ENCODE measurements around the gene IL17REL. TPM values are rescaled to one million over a fixed set of nuclear protein-coding genes. Genes with fewer than 3 reads are reported as not detected.
A peak's percentile ranks its signal among the peaks of the same experiment; 100 is the strongest.

The IL17REL gene
- total and polyA plus RNA-seq, 3 experiments from 2014 or later: 0.20 to 0.29 TPM; not detected in 1

- H3K4me3 ChIP-seq (ENCODE audit: low read length): peak overlapping the region; percentile 63
- CTCF ChIA-PET: interaction anchor here (1.2 to 1.6 kb wide), 3 partner anchors 8 to 61 kb away, joined by 3 to 5 read pairs (median 4); no protein-coding TSS in a partner anchor
- Mint-ChIP-seq H3K36me3 (peaks cover 0 to 4% (median 0%) of the 10 kb centered on the region in 3 donors), H3K4me1 (peaks cover 7 to 30% (median 13%) of the 10 kb centered on the region in 3 donors), H3K27ac (peak overlapping the region; percentile 93 to 100 (median 98)), H3K4me3 (peak overlapping the region in 4 of 7 donors; percentile 81 to 88 (median 85)), H3K27me3 (peaks cover 0 to 4% of the 10 kb centered on the region in 2 donors), H3K9me3 (peaks cover 0 to 2% (median 0%) of the 10 kb centered on the region in 5 donors)
- peak in 1 of 5 donors; percentile 45 for DNase-seq
- POLR2A ChIA-PET: interaction anchor here (3.0 kb wide), 1 partner anchor 8 kb away, joined by 30 read pairs; the partner anchor contains the start of gene PIM3
- H3K36me3 ChIP-seq (ENCODE audit: insufficient read depth, low read length): no peaks in the 10 kb centered on the region
- no peaks in the 10 kb centered on the region for H3K27me3 ChIP-seq (ENCODE audit: insufficient read depth, low read length, poor library complexity, severe bottlenecking)
- peaks cover 20% of the 10 kb centered on the region for H3K4me1 ChIP-seq (ENCODE audit: insufficient read depth, low read length)
- no peaks in the 10 kb centered on the region for H3K9me3 ChIP-seq (ENCODE audit: low read length)
- peak overlapping the region; percentile 60 for H3K27ac ChIP-seq (ENCODE audit: low read depth, low read length)
Observed at GRCh38 chr22:49969751-49970527, 42.6 kb downstream of the IL17REL start.

GRCh38 chr22:49968831-49969661 is 43.5 kb downstream of the IL17REL start:
- Mint-ChIP-seq H3K4me3 (peak overlapping the region in 1 of 7 donors; percentile 44), H3K27me3 (peaks cover 0 to 4% of the 10 kb centered on the region in 2 donors), H3K9me3 (peaks cover 0 to 2% (median 0%) of the 10 kb centered on the region in 5 donors), H3K27ac (peak overlapping the region in 5 of 8 donors; percentile 60 to 99 (median 92)), H3K4me1 (peaks cover 8 to 39% (median 19%) of the 10 kb centered on the region in 3 donors), H3K36me3 (peaks cover 0 to 11% (median 0%) of the 10 kb centered on the region in 3 donors)
- POLR2A ChIA-PET: interaction anchor here (1.0 kb wide), 1 partner anchor 8 kb away, joined by 6 read pairs; the partner anchor contains the start of gene PIM3
- Histone ChIP-seq H3K4me3 (ENCODE audit: low read length) (no peak overlapping the region), H3K9me3 (ENCODE audit: low read length) (no peaks in the 10 kb centered on the region), H3K27ac (ENCODE audit: low read depth, low read length) (peak overlapping the region; percentile 16), H3K36me3 (ENCODE audit: insufficient read depth, low read length) (peaks cover under 1% of the 10 kb centered on the region), H3K4me1 (ENCODE audit: insufficient read depth, low read length) (peaks cover 26% of the 10 kb centered on the region), H3K27me3 (ENCODE audit: insufficient read depth, low read length, poor library complexity, severe bottlenecking) (no peaks in the 10 kb centered on the region)
- CTCF ChIA-PET: interaction anchor here (1.3 kb wide), 1 partner anchor 25 kb away, joined by 3 read pairs; no protein-coding TSS in a partner anchor
- peak in 1 of 5 donors; percentile 45 for DNase-seq

- H3K4me3 ChIP-seq (ENCODE audit: low read length): no peak overlapping the region
- Mint-ChIP-seq H3K27ac (peak overlapping the region in 2 of 8 donors; percentile 42 to 99), H3K27me3 (peaks cover 0 to 4% of the 10 kb centered on the region in 2 donors), H3K36me3 (peaks cover 0 to 18% (median 4%) of the 10 kb centered on the region in 3 donors), H3K9me3 (peaks cover 0 to 2% (median 0%) of the 10 kb centered on the region in 5 donors), H3K4me3 (peak overlapping the region in 2 of 7 donors; percentile 44 to 67), H3K4me1 (peaks cover 14 to 46% (median 26%) of the 10 kb centered on the region in 3 donors)
- no peaks in the 10 kb centered on the region for H3K27me3 ChIP-seq (ENCODE audit: insufficient read depth, low read length, poor library complexity, severe bottlenecking)
- peaks cover 7% of the 10 kb centered on the region for H3K36me3 ChIP-seq (ENCODE audit: insufficient read depth, low read length)
- ChIA-PET CTCF (interaction anchor here (1.3 kb wide), 1 partner anchor 25 kb away, joined by 3 read pairs; no protein-coding TSS in a partner anchor), POLR2A (interaction anchor here (1.0 kb wide), 1 partner anchor 8 kb away, joined by 6 read pairs; the partner anchor contains the start of gene PIM3)
- no peaks in the 10 kb centered on the region for H3K9me3 ChIP-seq (ENCODE audit: low read length)
- H3K4me1 ChIP-seq (ENCODE audit: insufficient read depth, low read length): peaks cover 33% of the 10 kb centered on the region
- no peak overlapping the region for H3K27ac ChIP-seq (ENCODE audit: low read depth, low read length)
- peak in 1 of 5 donors; percentile 45 for DNase-seq
Observed at GRCh38 chr22:49968313-49968830, 44.2 kb downstream of the IL17REL start.

GRCh38 chr22:49967706-49968208 is 44.8 kb downstream of the IL17REL start:
- CTCF ChIA-PET: interaction anchor here (1.2 to 1.5 kb wide), 2 partner anchors 37 to 200 kb away, joined by 4 to 7 read pairs; no protein-coding TSS in a partner anchor
- no peak overlapping the region for H3K4me3 ChIP-seq (ENCODE audit: low read length)
- POLR2A ChIA-PET: no interaction called here
- Mint-ChIP-seq H3K27ac (peak overlapping the region in 4 of 8 donors; percentile 23 to 99 (median 70)), H3K27me3 (peaks cover 0 to 4% of the 10 kb centered on the region in 2 donors), H3K4me3 (peak overlapping the region in 1 of 7 donors; percentile 67), H3K4me1 (peaks cover 15 to 52% (median 26%) of the 10 kb centered on the region in 3 donors), H3K9me3 (peaks cover 0 to 2% (median 0%) of the 10 kb centered on the region in 5 donors), H3K36me3 (peaks cover 0 to 24% (median 4%) of the 10 kb centered on the region in 3 donors)
- H3K27me3 ChIP-seq (ENCODE audit: insufficient read depth, low read length, poor library complexity, severe bottlenecking): no peaks in the 10 kb centered on the region
- H3K27ac ChIP-seq (ENCODE audit: low read depth, low read length): no peak overlapping the region
- peaks cover 13% of the 10 kb centered on the region for H3K36me3 ChIP-seq (ENCODE audit: insufficient read depth, low read length)
- H3K4me1 ChIP-seq (ENCODE audit: insufficient read depth, low read length): peaks cover 39% of the 10 kb centered on the region
- no peak for DNase-seq
- H3K9me3 ChIP-seq (ENCODE audit: low read length): no peaks in the 10 kb centered on the region

- peak overlapping the region in 3 of 8 donors; percentile 21 to 99 (median 97) for H3K27ac Mint-ChIP-seq
- peaks cover 15 to 55% (median 26%) of the 10 kb centered on the region in 3 donors for H3K4me1 Mint-ChIP-seq
- H3K4me1 ChIP-seq (ENCODE audit: insufficient read depth, low read length): peaks cover 43% of the 10 kb centered on the region
- H3K36me3 Mint-ChIP-seq: peaks cover 0 to 27% (median 4%) of the 10 kb centered on the region in 3 donors
- peaks cover 13% of the 10 kb centered on the region for H3K36me3 ChIP-seq (ENCODE audit: insufficient read depth, low read length)
- ChIA-PET CTCF (interaction anchor here (1.1 to 1.5 kb wide), 5 partner anchors 12 to 199 kb away, joined by 3 to 7 read pairs (median 3); no protein-coding TSS in a partner anchor), POLR2A (no interaction called here)
- DNase-seq: peak in 1 of 5 donors; percentile 48
- H3K27me3 Mint-ChIP-seq: peaks cover 0 to 4% of the 10 kb centered on the region in 2 donors
- H3K9me3 Mint-ChIP-seq: peaks cover 0 to 2% (median 0%) of the 10 kb centered on the region in 5 donors
- no peaks in the 10 kb centered on the region for H3K27me3 ChIP-seq (ENCODE audit: insufficient read depth, low read length, poor library complexity, severe bottlenecking)
- H3K27ac ChIP-seq (ENCODE audit: low read depth, low read length): no peak overlapping the region
- no peak overlapping the region for H3K4me3 Mint-ChIP-seq
- no peak overlapping the region for H3K4me3 ChIP-seq (ENCODE audit: low read length)
- H3K9me3 ChIP-seq (ENCODE audit: low read length): no peaks in the 10 kb centered on the region
Observed at GRCh38 chr22:49966774-49967705, 45.5 kb downstream of the IL17REL start.

GRCh38 chr22:49966041-49966773 is 46.4 kb downstream of the IL17REL start:
- DNase-seq: peak in 1 of 5 donors; percentile 47
- Mint-ChIP-seq H3K4me1 (peaks cover 15 to 58% (median 26%) of the 10 kb centered on the region in 3 donors), H3K9me3 (peaks cover 0 to 4% (median 0%) of the 10 kb centered on the region in 5 donors), H3K27ac (peak overlapping the region in 5 of 8 donors; percentile 36 to 99 (median 75)), H3K36me3 (peaks cover 0 to 33% (median 4%) of the 10 kb centered on the region in 3 donors), H3K27me3 (peaks cover 0 to 8% of the 10 kb centered on the region in 2 donors), H3K4me3 (peak overlapping the region in 1 of 7 donors; percentile 26)
- no peak overlapping the region for H3K4me3 ChIP-seq (ENCODE audit: low read length)
- H3K9me3 ChIP-seq (ENCODE audit: low read length): no peaks in the 10 kb centered on the region
- H3K27me3 ChIP-seq (ENCODE audit: insufficient read depth, low read length, poor library complexity, severe bottlenecking): no peaks in the 10 kb centered on the region
- peaks cover 13% of the 10 kb centered on the region for H3K36me3 ChIP-seq (ENCODE audit: insufficient read depth, low read length)
- ChIA-PET POLR2A (no interaction called here), CTCF (interaction anchor here (1.1 to 1.5 kb wide), 4 partner anchors 11 to 64 kb away, joined by 3 to 7 read pairs (median 3); no protein-coding TSS in a partner anchor)
- peaks cover 43% of the 10 kb centered on the region for H3K4me1 ChIP-seq (ENCODE audit: insufficient read depth, low read length)
- H3K27ac ChIP-seq (ENCODE audit: low read depth, low read length): no peak overlapping the region
